Neuronal stem cell (in vitro differentiated cells): ENCODE measurements around the gene LCLAT1.
A peak's percentile ranks its signal among the peaks of the same experiment; 100 is the strongest.

Source experiments
- DNase-seq: peaks from one replicate; pipeline ENCODE4 v3.0.0-alpha.2; 2013; ENCODE audit warnings: low spot score
- H2AFZ ChIP-seq: one replicate; pipeline ENCODE4 v1.6.1; 2013; ENCODE audit warnings: mild to moderate bottlenecking, low read length, inconsistent platforms
- H2AK5ac ChIP-seq: 2 replicates; pipeline ENCODE4 v1.6.1; 2013; ENCODE audit warnings: low read depth, mild to moderate bottlenecking, inconsistent platforms, low read length, moderate library complexity, mixed read lengths
- H2BK120ac ChIP-seq: 2 replicates; pipeline ENCODE4 v1.6.1; 2013; ENCODE audit warnings: low read depth, mild to moderate bottlenecking, inconsistent platforms, low read length, moderate library complexity, mixed read lengths
- H2BK12ac ChIP-seq: one replicate; pipeline ENCODE4 v1.6.1; 2013; ENCODE audit warnings: low read length, inconsistent platforms
- H2BK15ac ChIP-seq: 2 replicates; pipeline ENCODE4 v1.6.1; 2013; ENCODE audit warnings: mild to moderate bottlenecking, low read length, inconsistent platforms, mixed read lengths
- H2BK5ac ChIP-seq: one replicate; pipeline ENCODE4 v1.6.1; 2013; ENCODE audit warnings: inconsistent platforms, mild to moderate bottlenecking, low read length, moderate library complexity
- H3K14ac ChIP-seq: one replicate; pipeline ENCODE4 v1.6.1; 2013; ENCODE audit warnings: low read length, inconsistent platforms
- H3K18ac ChIP-seq: 2 replicates; pipeline ENCODE4 v1.6.1; 2013; ENCODE audit warnings: low read length, inconsistent platforms
- H3K23ac ChIP-seq: 2 replicates; pipeline ENCODE4 v1.6.1; 2013; ENCODE audit warnings: low read depth, mild to moderate bottlenecking, mixed read lengths, low read length, inconsistent platforms; ENCODE audit not compliant: poor library complexity
- H3K27ac ChIP-seq: replicated peaks from 3 replicates; pipeline ENCODE4 v1.5.1; 2013; ENCODE audit warnings: low read length, inconsistent platforms
- H3K27me3 ChIP-seq, 3 experiments: 2 replicates each; pipeline ENCODE4 v1.6.1; 2013; ENCODE audit warnings: low read length in 3 of 3, mild to moderate bottlenecking in 2 of 3, inconsistent platforms in 1 of 3, low read depth in 1 of 3, mixed read lengths in 1 of 3, moderate library complexity in 1 of 3; ENCODE audit not compliant: control insufficient read depth in 3 of 3, insufficient read depth in 3 of 3
- H3K36me3 ChIP-seq, 2 donors: replicated peaks in 1 of 2; 2 replicates each; pipeline ENCODE4 v1.6.1; 2013; ENCODE audit warnings: low read length in 2 of 2; ENCODE audit not compliant: control insufficient read depth in 2 of 2, insufficient read depth in 2 of 2
- H3K4ac ChIP-seq: 2 replicates; pipeline ENCODE4 v1.6.1; 2013; ENCODE audit warnings: inconsistent platforms, mild to moderate bottlenecking, low read length, moderate library complexity
- H3K4me1 ChIP-seq, 2 donors: 1 replicate in 1 of 2; 2 replicates in 1 of 2; pipeline ENCODE4 v1.6.1; 2013; ENCODE audit warnings: low read length in 2 of 2, low read depth in 1 of 2; ENCODE audit not compliant: control insufficient read depth in 2 of 2, insufficient read depth in 1 of 2
- H3K4me2 ChIP-seq: one replicate; pipeline ENCODE4 v1.6.1; 2013; ENCODE audit warnings: mild to moderate bottlenecking, low read length, inconsistent platforms; ENCODE audit not compliant: insufficient read depth, poor library complexity, severe bottlenecking
- H3K4me3 ChIP-seq, 2 donors: 2 replicates each; pipeline ENCODE4 v1.5.1; 2013; ENCODE audit warnings: low read length in 2 of 2, mild to moderate bottlenecking in 2 of 2, inconsistent platforms in 1 of 2, moderate library complexity in 1 of 2
- H3K79me1 ChIP-seq: one replicate; pipeline ENCODE4 v1.6.1; 2013; ENCODE audit warnings: low read depth, mild to moderate bottlenecking, inconsistent platforms, low read length, moderate library complexity
- H3K9ac ChIP-seq: one replicate; pipeline ENCODE4 v1.6.1; 2013; ENCODE audit warnings: mild to moderate bottlenecking, low read depth, low read length, inconsistent platforms; ENCODE audit not compliant: poor library complexity
- H3K9me3 ChIP-seq, 2 donors: replicated peaks in 1 of 2; 2 replicates each; pipeline versions ENCODE3 to v1.6.1; 2013; ENCODE audit warnings: low read length in 2 of 2, mild to moderate bottlenecking in 2 of 2, inconsistent platforms in 1 of 2, low read depth in 1 of 2, mixed read lengths in 1 of 2, moderate library complexity in 1 of 2; ENCODE audit not compliant: control insufficient read depth in 2 of 2, insufficient read depth in 1 of 2
- H4K8ac ChIP-seq: one replicate; pipeline ENCODE4 v1.6.1; 2013; ENCODE audit warnings: low read depth, mild to moderate bottlenecking, inconsistent platforms, low read length, moderate library complexity
- H4K91ac ChIP-seq: one replicate; pipeline ENCODE4 v1.6.1; 2013; ENCODE audit warnings: low read length, low read depth, mild to moderate bottlenecking, inconsistent platforms; ENCODE audit not compliant: poor library complexity
- WGBS, 2 donors: extraction: QIAGEN DNeasy Blood & Tissue Kit; methylation state at CpG; one replicate each; pipeline ENCODE4 v1.1.7; 2013; ENCODE audit warnings: missing lambda C conversion rate in 2 of 2, mixed read lengths in 1 of 2; ENCODE audit not compliant: insufficient read length in 2 of 2, insufficient replicate concordance in 1 of 2; ENCODE audit errors: extremely low coverage in 2 of 2; 5-methylcytosine and 5-hydroxymethylcytosine counted together

LCLAT1 gene

GRCh38 chr2:30519796-30520195 lies 72.8 kb downstream of the LCLAT1 start:
- no CpG with 5 or more reads among the region's 16 CpGs for WGBS, 2 donors
- Histone ChIP-seq H3K36me3 (peaks cover 4 to 7% of the 10 kb centered on the region in 2 donors), H2BK15ac (no peak overlapping the region)

GRCh38 chr2:30522421-30522820 lies 75.4 kb downstream of the LCLAT1 start:
- Histone ChIP-seq H4K91ac (no peak overlapping the region), H3K9ac (no peak overlapping the region), H3K18ac (no peak overlapping the region), H2BK15ac (no peak overlapping the region), H2AFZ (no peak overlapping the region), H3K27me3 (no peaks in the 10 kb centered on the region), H3K14ac (no peak overlapping the region), H3K23ac (no peak overlapping the region), H3K4me1 (no peaks in the 10 kb centered on the region), H3K79me1 (peaks cover 3% of the 10 kb centered on the region), H3K9me3 (peaks cover 5 to 21% of the 10 kb centered on the region in 2 donors), H2AK5ac (no peak overlapping the region), H3K4ac (no peak overlapping the region), H3K4me2 (no peak overlapping the region), H4K8ac (no peak overlapping the region), H2BK120ac (no peak overlapping the region), H3K27ac (no peak overlapping the region), H3K36me3 (peaks cover 4 to 13% of the 10 kb centered on the region in 2 donors), H2BK12ac (no peak overlapping the region), H3K4me3 (no peak overlapping the region), H2BK5ac (no peak overlapping the region)
- no CpG with 5 or more reads among the region's 2 CpGs for WGBS, 2 donors
- no peak for DNase-seq

More at GRCh38 chr2:30519796-30520195, 72.8 kb downstream of the LCLAT1 start:
- no peak overlapping the region for H3K18ac ChIP-seq
- no peak overlapping the region for H2BK5ac ChIP-seq
- H2AFZ ChIP-seq: no peak overlapping the region
- H3K4ac ChIP-seq: no peak overlapping the region
- H3K9ac ChIP-seq: no peak overlapping the region
- DNase-seq: no peak
- no peak overlapping the region for H2AK5ac ChIP-seq
- H3K27me3 ChIP-seq: no peaks in the 10 kb centered on the region
- H3K9me3 ChIP-seq: peaks cover 5 to 7% of the 10 kb centered on the region in 2 donors
- H3K4me3 ChIP-seq: no peak overlapping the region
- no peak overlapping the region for H3K23ac ChIP-seq
- no peak overlapping the region for H3K4me2 ChIP-seq
- no peak overlapping the region for H4K8ac ChIP-seq
- H2BK12ac ChIP-seq: no peak overlapping the region
- H3K14ac ChIP-seq: peak overlapping the region; percentile 8
- H3K27ac ChIP-seq: no peak overlapping the region
- H4K91ac ChIP-seq: no peak overlapping the region
- H3K4me1 ChIP-seq: no peaks in the 10 kb centered on the region
- peaks cover 3% of the 10 kb centered on the region for H3K79me1 ChIP-seq
- H2BK120ac ChIP-seq: no peak overlapping the region

- H3K4me3 ChIP-seq: no peak overlapping the region
- no peak overlapping the region for H3K14ac ChIP-seq
- H3K9ac ChIP-seq: no peak overlapping the region
- no peak overlapping the region for H2BK120ac ChIP-seq
- no peaks in the 10 kb centered on the region for H3K27me3 ChIP-seq
- H4K91ac ChIP-seq: no peak overlapping the region
- H2AK5ac ChIP-seq: no peak overlapping the region
- H3K4me2 ChIP-seq: no peak overlapping the region
- H3K23ac ChIP-seq: no peak overlapping the region
- no peak overlapping the region for H2BK5ac ChIP-seq
- H3K4me1 ChIP-seq: peaks cover 0 to 6% of the 10 kb centered on the region in 2 donors
- no peak overlapping the region for H2AFZ ChIP-seq
- peaks cover 3% of the 10 kb centered on the region for H3K79me1 ChIP-seq
- no peak overlapping the region for H4K8ac ChIP-seq
- no peak overlapping the region for H2BK15ac ChIP-seq
- no peak overlapping the region for H3K27ac ChIP-seq
- no peak overlapping the region for H2BK12ac ChIP-seq
- DNase-seq: no peak
- peaks cover 0 to 13% of the 10 kb centered on the region in 2 donors for H3K9me3 ChIP-seq
- peaks cover 0 to 10% of the 10 kb centered on the region in 2 donors for H3K36me3 ChIP-seq
- no peak overlapping the region for H3K18ac ChIP-seq
- WGBS, 2 donors: no CpG with 5 or more reads among the region's 2 CpGs
- H3K4ac ChIP-seq: no peak overlapping the region
Measured at GRCh38 chr2:30527411-30527810, 80.4 kb downstream of the LCLAT1 start.

GRCh38 chr2:30527859-30528258 lies 80.8 kb downstream of the LCLAT1 start:
- Histone ChIP-seq H3K4ac (no peak overlapping the region), H4K8ac (no peak overlapping the region), H3K4me3 (no peak overlapping the region), H2BK120ac (no peak overlapping the region), H2BK12ac (no peak overlapping the region), H3K14ac (no peak overlapping the region), H3K23ac (no peak overlapping the region), H3K79me1 (peaks cover 3% of the 10 kb centered on the region), H2BK15ac (no peak overlapping the region), H3K27me3 (no peaks in the 10 kb centered on the region), H3K27ac (no peak overlapping the region), H4K91ac (no peak overlapping the region), H2AFZ (no peak overlapping the region), H3K36me3 (peaks cover 0 to 10% of the 10 kb centered on the region in 2 donors), H2BK5ac (no peak overlapping the region), H3K9ac (no peak overlapping the region), H3K18ac (no peak overlapping the region), H3K4me2 (no peak overlapping the region), H3K4me1 (peaks cover 0 to 6% of the 10 kb centered on the region in 2 donors), H3K9me3 (peaks cover 0 to 13% of the 10 kb centered on the region in 2 donors), H2AK5ac (no peak overlapping the region)
- no peak for DNase-seq
- WGBS, 2 donors: no CpG with 5 or more reads among the region's 2 CpGs
